HG03575 (cell line): Measurements from ENCODE around the gene WDR62.
A peak's percentile ranks its signal among the peaks of the same experiment; 100 is the strongest.

Experiments used
- ATAC-seq: cut with Tn5 transposase; IDR thresholded peaks from one replicate; pipeline ENCODE4 v1.9.1; 2021; ENCODE audit not compliant: unreplicated experiment, insufficient number of reproducible peaks, low FRiP score; ENCODE audit errors: extremely low read depth

WDR62 gene

GRCh38 chr19:36054733-36055686, at the start of gene WDR62:
Gene WDR62, plus strand, starts transcription at chr19:36054897. Its CDS starts 75 bp downstream, at chr19:36054972.
- peak; percentile 31 for ATAC-seq

DNA sequence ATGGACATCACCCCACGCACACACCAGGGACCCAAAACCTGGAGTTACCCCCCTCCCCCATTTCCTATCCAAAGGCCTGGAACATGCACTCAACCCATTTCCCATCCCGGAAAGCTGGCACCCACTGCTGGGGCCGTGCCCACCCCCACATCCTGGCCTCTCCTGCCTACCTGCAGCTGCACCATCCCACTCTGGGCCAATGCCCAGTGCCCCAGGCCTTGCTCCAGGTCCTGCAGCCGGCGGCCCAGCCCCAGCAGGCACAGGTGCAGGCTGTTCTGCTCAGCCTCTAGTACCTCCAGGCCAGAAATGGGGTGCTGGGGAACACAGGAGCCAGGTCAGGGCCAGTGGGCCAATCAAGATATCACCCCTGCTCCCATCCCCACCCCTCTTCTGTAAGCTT, 47.7 kb upstream of the WDR62 start:
- no peak for ATAC-seq

DNA sequence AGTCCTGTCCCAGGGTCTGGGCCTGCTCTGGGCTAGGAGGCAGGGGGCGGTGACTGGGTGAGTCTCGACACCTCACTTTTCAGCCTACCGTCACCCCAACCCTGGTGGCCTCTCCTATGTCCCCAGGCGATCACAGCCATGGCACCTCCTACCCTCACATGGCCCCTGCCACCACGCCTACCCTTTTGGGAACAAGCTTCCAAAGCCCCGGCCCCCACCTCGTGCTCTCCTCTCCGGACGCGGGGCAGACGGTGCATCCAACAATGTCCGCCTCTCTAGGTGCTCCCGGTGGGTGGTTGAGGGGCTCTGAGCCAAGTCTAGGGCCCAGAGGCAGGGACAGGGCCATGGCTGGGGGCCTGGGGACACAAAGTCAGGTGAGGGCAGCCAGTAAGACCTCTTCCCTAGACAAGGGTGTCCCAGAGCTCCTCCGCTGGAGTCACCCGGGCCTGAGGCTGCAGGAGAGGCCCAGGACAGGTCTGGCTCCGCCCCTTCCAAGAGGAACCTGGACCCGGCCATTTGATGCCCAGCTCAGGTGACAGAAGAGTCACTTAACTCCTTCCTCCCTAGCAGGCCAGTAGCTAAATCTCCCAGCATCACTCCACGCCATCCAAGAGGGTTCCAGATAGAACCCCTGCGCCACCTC, 46.2 kb upstream of the WDR62 start, which contains the start of gene SYNE4:
Gene SYNE4, minus strand, starts transcription at position 478 of the 643 bp plus-strand sequence. Its CDS starts 132 bp downstream, at position 346.
- ATAC-seq, result no peak

GRCh38 chr19:36009220-36009619, 45.5 kb upstream of the WDR62 start:
- ATAC-seq, result no peak

- no peak for ATAC-seq
Observed at GRCh38 chr19:36009633-36010379, 44.9 kb upstream of the WDR62 start.

GRCh38 chr19:36010402-36010801, 44.3 kb upstream of the WDR62 start:
- ATAC-seq, result no peak

DNA sequence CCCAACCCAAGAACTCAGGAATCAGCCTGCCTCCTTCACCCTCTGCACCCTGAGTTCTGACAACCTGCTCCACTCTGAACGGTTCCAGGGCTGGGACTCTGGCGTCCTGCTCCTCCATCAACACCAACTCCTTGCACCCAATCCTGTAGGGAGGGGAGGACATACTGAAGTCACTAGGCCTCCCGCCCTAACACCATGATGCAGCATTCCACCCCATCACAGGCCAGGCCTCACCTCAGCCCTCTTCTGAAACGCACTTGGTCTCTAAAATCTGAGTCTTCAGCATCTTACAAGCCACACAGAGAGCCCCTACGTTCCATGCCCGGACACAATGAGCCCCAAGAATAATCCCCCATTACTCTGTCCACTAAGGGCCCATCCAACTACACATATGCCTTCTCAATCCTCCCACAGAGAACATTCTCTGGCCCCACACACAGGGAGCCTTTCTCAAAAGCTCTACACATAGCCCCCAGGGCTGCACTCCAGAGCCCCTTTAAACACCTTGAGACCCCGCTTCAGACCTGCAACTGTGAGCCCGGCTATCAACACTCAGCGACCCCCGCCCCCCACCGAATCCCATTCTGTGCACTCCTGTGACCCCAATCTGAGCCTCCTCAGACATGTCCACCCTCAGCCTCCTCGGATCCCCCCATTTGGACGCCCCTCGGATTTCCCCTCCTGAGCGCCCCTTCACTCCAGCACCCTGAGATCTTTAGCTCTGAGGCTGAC, 41.3 kb upstream of the WDR62 start:
- ATAC-seq, result no peak

GRCh38 chr19:36014012-36014924, 40.4 kb upstream of the WDR62 start, which contains the start of gene ALKBH6:
Gene ALKBH6, minus strand, starts transcription at chr19:36014213. Its CDS starts 816 bp downstream, at chr19:36013397.
- ATAC-seq, result peak; percentile 58

- ATAC-seq, result no peak
Observed at GRCh38 chr19:36019061-36019670, 35.5 kb upstream of the WDR62 start.

GRCh38 chr19:36023432-36023831, 31.3 kb upstream of the WDR62 start:
- ATAC-seq, result no peak

DNA sequence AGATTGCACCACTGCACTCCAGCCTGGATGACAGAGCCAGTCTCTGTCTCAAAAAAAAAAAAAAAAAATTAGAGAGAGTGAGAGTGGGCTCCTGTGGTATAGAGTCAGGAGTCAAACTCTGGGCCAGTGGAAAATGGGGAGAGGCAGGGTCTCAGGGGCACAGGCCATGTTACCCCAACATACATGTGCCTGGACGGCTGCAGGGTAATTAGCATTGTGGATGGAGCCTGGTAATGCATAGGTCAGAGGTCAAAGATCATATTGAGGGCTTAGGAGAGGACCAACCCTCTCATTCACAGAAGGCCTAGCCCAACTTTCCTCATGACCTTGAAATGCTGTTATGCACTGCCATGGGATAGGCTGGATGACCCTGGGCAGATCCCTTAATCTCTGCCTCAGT, 29.2 kb upstream of the WDR62 start:
- no peak for ATAC-seq

GRCh38 chr19:36026091-36026876, 28.4 kb upstream of the WDR62 start:
- ATAC-seq, result no peak

DNA sequence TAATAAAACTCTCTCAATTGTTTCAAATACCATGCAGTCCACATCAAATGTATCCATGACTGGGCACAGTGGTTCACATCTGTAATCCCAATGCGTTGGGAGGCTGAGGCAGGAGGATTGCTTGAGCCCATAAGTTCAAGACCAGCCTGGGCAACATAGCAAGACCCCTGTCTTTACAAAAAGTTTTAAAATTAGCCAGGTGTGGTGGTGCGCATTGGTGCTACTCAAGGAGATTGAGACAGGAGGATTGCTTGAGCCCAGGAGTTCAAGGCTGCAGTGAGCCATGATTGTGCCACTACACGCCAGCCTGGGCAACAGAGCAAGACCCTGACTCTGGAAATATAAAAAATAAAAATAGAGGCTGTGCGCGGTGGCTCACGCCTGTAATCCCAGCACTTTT, 27.0 kb upstream of the WDR62 start:
- no peak for ATAC-seq

- ATAC-seq, result no peak
Observed at GRCh38 chr19:36028313-36029041, 26.2 kb upstream of the WDR62 start.

- ATAC-seq, result no peak
Observed at GRCh38 chr19:36030264-36031148, 24.2 kb upstream of the WDR62 start.
